K562 (cell line): ENCODE results near the gene OLIG2. TPM values are rescaled to one million over a fixed set of nuclear protein-coding genes. Genes with fewer than 3 reads are reported as not detected.

Experiments
- ATAC-seq: fragments of 200-7000 bp; cut with Tn5 transposase; 3 replicates; pipeline ENCODE4 v1.9.1; 2020; ENCODE audit warnings: moderate library complexity
- BruUV-seq: library from RNA; stranded (reverse); fragments of 400-500 nt; replicated peaks from 2 replicates; lab custom pipeline; 2021; lab: Mats Ljungman, UMichigan
- CTCF ChIA-PET: fragments of 300-600 bp; formaldehyde crosslinking; extraction: SDS; loops from one replicate; lab custom pipeline; 2021; ENCODE audit warnings: low intra/inter-chr PET ratio; lab: Yijun Ruan, JAX
- POLR2A ChIA-PET: fragments of 300-600, 350-650 bp; sonication (Branson Sonifier 250); formaldehyde crosslinking; extraction: SDS; loops from one replicate; lab custom pipeline; 2021; ENCODE audit warnings: antibody characterized with exemption, inconsistent platforms; lab: Yijun Ruan, JAX
- DNase-seq, 4 experiments: peaks; one replicate each; pipeline versions ENCODE4 v3.0.0 to v3.0.0-alpha.2; 2011 to 2018; ENCODE audit warnings: low spot score in 3 of 4, mixed read lengths in 3 of 4; ENCODE audit errors: extremely low read depth in 1 of 4
- FAIRE-seq: peaks from 2 replicates; lab custom pipeline; 2011; peaks lifted over from hg19 to GRCh38; lab: Jason Lieb, UNC
- H2AFZ ChIP-seq: 2 replicates; pipeline ENCODE4 v1.6.0; 2011; ENCODE audit warnings: low read depth, low read length, control low read depth, inconsistent platforms
- H3K27ac ChIP-seq: fragments of 200-600 bp; 3 replicates; pipeline ENCODE4 v1.8.0; 2011; ENCODE audit warnings: low read depth, mild to moderate bottlenecking, control low read depth, inconsistent platforms, low read length, moderate library complexity, mixed read lengths; ENCODE audit errors: extremely low read depth
- H3K27me3 ChIP-seq, 2 experiments: fragments of 300-600 bp in 1 of 2; 2 replicates in 1 of 2; 3 replicates in 1 of 2; pipeline versions ENCODE4 v1.6.0 to v1.8.0; 2011; ENCODE audit warnings: inconsistent platforms in 2 of 2, low read length in 2 of 2, mild to moderate bottlenecking in 1 of 2, mixed read lengths in 1 of 2, moderate library complexity in 1 of 2; ENCODE audit not compliant: control insufficient read depth in 2 of 2, insufficient read depth in 2 of 2
- H3K36me3 ChIP-seq: fragments of 300-600 bp; 3 replicates; pipeline ENCODE4 v1.8.0; 2011; ENCODE audit warnings: mild to moderate bottlenecking, low read length, inconsistent platforms; ENCODE audit not compliant: control insufficient read depth, insufficient read depth
- H3K4me1 ChIP-seq, 2 experiments: fragments of 200-600 bp in 1 of 2; replicated peaks in 1 of 2; 2 replicates in 1 of 2; 3 replicates in 1 of 2; pipeline versions ENCODE4 v1.5.1 to v1.8.0; 2011; ENCODE audit warnings: inconsistent platforms in 2 of 2, low read length in 2 of 2, mild to moderate bottlenecking in 1 of 2, mixed read lengths in 1 of 2, moderate library complexity in 1 of 2; ENCODE audit not compliant: control insufficient read depth in 2 of 2, insufficient read depth in 2 of 2
- H3K4me2 ChIP-seq: 2 replicates; pipeline ENCODE4 v1.6.1; 2011; ENCODE audit warnings: low read length, control low read depth, inconsistent platforms, mixed read lengths; ENCODE audit not compliant: insufficient read depth
- H3K4me3 ChIP-seq: fragments of 200-600 bp; sonication (generic), shearing (Covaris generic); 2 replicates; pipeline ENCODE4 v1.5.1; 2016; ENCODE audit warnings: control low read depth, inconsistent platforms
- H3K79me2 ChIP-seq: fragments of 200-600 bp; 3 replicates; pipeline ENCODE4 v1.8.0; 2011; ENCODE audit warnings: low read length, inconsistent platforms; ENCODE audit not compliant: control insufficient read depth, insufficient read depth
- H3K9ac ChIP-seq, 2 experiments: 2 replicates each; pipeline versions ENCODE4 v1.6.0 to v1.6.1; 2011; ENCODE audit warnings: low read depth in 2 of 2, low read length in 2 of 2, control low read depth in 1 of 2, inconsistent platforms in 1 of 2, mild to moderate bottlenecking in 1 of 2, mixed read lengths in 1 of 2; ENCODE audit not compliant: insufficient read depth in 1 of 2
- H3K9me1 ChIP-seq: one replicate; pipeline ENCODE4 v1.6.0; 2011; ENCODE audit warnings: inconsistent platforms, mild to moderate bottlenecking, low read length, moderate library complexity; ENCODE audit not compliant: control insufficient read depth, insufficient read depth
- H3K9me3 ChIP-seq: replicated peaks from 2 replicates; pipeline ENCODE4 v1.5.1; 2011; ENCODE audit warnings: low read depth, low read length, inconsistent platforms; ENCODE audit not compliant: control insufficient read depth, insufficient read depth
- H4K20me1 ChIP-seq: replicated peaks from 2 replicates; pipeline ENCODE4 v1.6.1; 2011; ENCODE audit warnings: low read length, inconsistent platforms, mixed read lengths; ENCODE audit not compliant: control insufficient read depth, insufficient read depth
- BRD4 ChIP-seq: fragments of 200-600 bp; sonication (generic); IDR thresholded peaks from 2 replicates; pipeline ENCODE4 v1.6.1; 2017; ENCODE audit warnings: inconsistent platforms
- CREB1 ChIP-seq, 2 experiments: sonication (generic) in 1 of 2; formaldehyde crosslinking in 1 of 2; IDR thresholded peaks; 2 replicates each; pipeline versions ENCODE4 v1.6.1 to v1.8.0; 2012 to 2022; ENCODE audit warnings: inconsistent platforms in 1 of 2, mild to moderate bottlenecking in 1 of 2, missing genetic modification reagents in 1 of 2, moderate library complexity in 1 of 2
- HNRNPL ChIP-seq: fragments of 200-400 bp; formaldehyde crosslinking; IDR thresholded peaks from 2 replicates; pipeline ENCODE4 v1.6.1; 2017; ENCODE audit warnings: low read depth, mild to moderate bottlenecking, low read length
- PRMT5 ChIP-seq: sonication (generic); formaldehyde crosslinking; IDR thresholded peaks from 2 replicates; pipeline ENCODE4 v1.5.0; 2020; ENCODE audit warnings: missing genetic modification reagents
- TCF3 ChIP-seq: sonication (generic); formaldehyde crosslinking; IDR thresholded peaks from 2 replicates; pipeline ENCODE4 v1.4.0; 2020; ENCODE audit warnings: mild to moderate bottlenecking, missing genetic modification reagents
- ZNF134 ChIP-seq: fragments of 250-450 bp; sonication (Bioruptor Pico); conservative IDR thresholded peaks from 2 replicates; pipeline ENCODE4 v1.4.0; 2020
- ZNF384 ChIP-seq: IDR thresholded peaks from 2 replicates; pipeline ENCODE4 v1.6.1; 2012; ENCODE audit warnings: low read depth, low read length, improper control_type of control experiment
- ZNF584 ChIP-seq: fragments of 200-800 bp; sonication (Bioruptor generic); IDR thresholded peaks from 2 replicates; pipeline ENCODE4 v1.6.1; 2016; ENCODE audit warnings: low read depth, mild to moderate bottlenecking, missing genetic modification characterization, missing compliant biosample characterization
- WGBS: fragments of 100-300 bp; shearing (Covaris generic); methylation state at CpG from one replicate; pipeline ENCODE4 v1.1.6; 2016; ENCODE audit warnings: low coverage, mixed read lengths; ENCODE audit not compliant: insufficient coverage; ENCODE audit errors: missing lambda C conversion rate; 5-methylcytosine and 5-hydroxymethylcytosine counted together
- in situ Hi-C: fragments of 300-500 bp; cut with MboI; formaldehyde crosslinking; loops from 4 replicates; pipeline ENCODE4 v1.15.0; 2018; ENCODE audit warnings: inconsistent platforms, mixed read lengths
- intact Hi-C: fragments of 100-400 bp; cut with micrococcal nuclease; formaldehyde crosslinking; loops from 2 replicates; pipeline ENCODE4 v1.14.2; 2022
- polyA plus RNA-seq, 8 experiments: library from polyadenylated mRNA; depleted of rRNA in 4 of 8; stranded (reverse) in 5 of 8; unstranded in 3 of 8; fragments of >200 nt; fragmentation: Nextera tagmentation in 2 of 8; fragmentation: Illumina TruSeq in 1 of 8; extraction: Ambion mirVana in 2 of 8; extraction: Trizol in 1 of 8; gene quantifications; 2 replicates each; pipeline versions ENCODE4 v1.2.1 to v1.2.3, GENCODE V29; 2011 to 2014; ENCODE audit warnings: inconsistent platforms in 1 of 8, missing spikeins in 1 of 8
- total RNA-seq, 7 experiments: library from RNA; depleted of rRNA in 6 of 7; stranded (reverse); fragments of >200 nt in 6 of 7; fragmentation: Illumina TruSeq in 2 of 7; extraction: Trizol in 2 of 7; gene quantifications; 2 replicates each; pipeline versions ENCODE4 v1.2.1 to v1.2.3, GENCODE V29; 2011 to 2021; ENCODE audit warnings: low replicate concordance in 1 of 7
- TF ChIP-seq, protein P1 (sequence below), 2 experiments: fragments of 450-650 bp in 1 of 2; sonication (generic) in 1 of 2; formaldehyde crosslinking; conservative IDR thresholded peaks; 2 replicates each; pipeline versions ENCODE4 v1.4.0 to v1.8.1; 2020 to 2022; ENCODE audit warnings: mild to moderate bottlenecking in 1 of 2, missing genetic modification reagents in 1 of 2
- TF ChIP-seq, protein P2 (sequence below): fragments of 250-450 bp; sonication (Bioruptor Pico); IDR thresholded peaks from 2 replicates; pipeline ENCODE4 v1.6.1; 2021; ENCODE audit warnings: mild to moderate bottlenecking
- TF ChIP-seq, protein P3 (sequence below): sonication (generic); formaldehyde crosslinking; IDR thresholded peaks from 2 replicates; pipeline ENCODE4 v1.8.1; 2023; ENCODE audit warnings: mild to moderate bottlenecking, missing genetic modification reagents
- TF ChIP-seq, protein P4 (sequence below): sonication (generic); formaldehyde crosslinking; IDR thresholded peaks from 2 replicates; pipeline ENCODE4 v1.8.0; 2022; ENCODE audit warnings: missing genetic modification reagents, mild to moderate bottlenecking, moderate library complexity, borderline replicate concordance

OLIG2 gene
- total and polyA plus RNA-seq, 9 of the 15 experiments (the other 6 are each of a cell fraction or from before 2014, with no cell fraction given): not detected

DNA sequence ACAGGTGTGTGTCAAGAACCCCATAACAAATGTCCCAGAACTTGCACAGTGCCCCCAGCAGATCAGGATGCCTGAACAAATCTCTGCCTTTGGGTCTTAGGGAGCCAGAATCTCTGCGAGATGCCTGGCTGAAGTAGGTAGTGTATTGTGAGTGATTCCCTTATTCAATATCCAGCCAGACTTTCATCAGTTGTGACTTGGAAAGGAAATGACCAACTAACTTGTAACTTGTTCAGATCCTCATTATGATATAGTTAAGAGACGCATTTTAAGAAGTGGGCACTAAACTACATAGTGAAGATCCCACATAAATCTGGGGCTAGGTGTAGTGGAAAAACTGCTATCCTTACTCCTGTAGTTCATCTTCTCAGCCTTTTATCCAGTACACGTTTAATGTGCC lies 11.8 kb downstream of the OLIG2 start:
- Histone ChIP-seq H2AFZ (no peak overlapping the region), H4K20me1 (no peaks in the 10 kb centered on the region), H3K9me1 (no peaks in the 10 kb centered on the region), H3K4me3 (no peak overlapping the region), H3K9ac (no peak overlapping the region), H3K27me3 (peaks cover 1 to 41% of the 10 kb centered on the region in 2 experiments; a peak in 2 of 5 replicates), H3K4me2 (no peak overlapping the region), H3K4me1 (peaks cover 0 to 6% of the 10 kb centered on the region in 2 experiments; a peak in 1 of 5 replicates), H3K36me3 (no peaks in the 10 kb centered on the region), H3K27ac (no peak overlapping the region), H3K9me3 (no peaks in the 10 kb centered on the region), H3K79me2 (no peaks in the 10 kb centered on the region)
- ChIA-PET POLR2A (interaction anchor here (0.7 kb wide), 1 partner anchor 28 kb away, joined by 3 read pairs; no protein-coding TSS in a partner anchor), CTCF (no interaction called here)
- in situ Hi-C loops: no loop called here
- intact Hi-C loops: no loop called here
- no peak for DNase-seq
- ATAC-seq: no peak
- TF ChIP-seq BRD4: no peak
- no TSS peak for BruUV-seq
- no peak for FAIRE-seq
- 0% methylated on average over 3 of the region's 3 CpGs for WGBS

DNA sequence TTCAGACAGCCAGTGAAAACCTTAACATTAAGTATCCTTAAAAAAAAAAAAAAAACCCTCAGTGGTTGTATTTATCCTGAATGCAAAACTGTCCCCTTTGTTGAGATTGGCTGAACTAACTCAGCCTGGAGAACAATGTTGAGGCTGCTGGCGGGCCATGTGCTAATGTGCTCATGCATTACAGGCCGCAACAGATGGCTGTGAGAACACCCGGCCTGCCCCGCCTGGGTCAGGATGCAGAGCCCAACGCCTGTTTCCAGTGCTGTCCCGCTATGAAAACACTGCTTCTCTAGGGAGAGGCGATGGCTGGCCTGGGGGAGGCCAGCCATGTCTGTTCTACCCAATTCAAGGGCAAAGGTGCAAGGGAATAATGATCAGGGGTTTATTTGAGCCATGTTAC lies 13.8 kb downstream of the OLIG2 start:
- no peak for ATAC-seq
- Histone ChIP-seq H3K36me3 (no peaks in the 10 kb centered on the region), H3K4me3 (no peak overlapping the region), H4K20me1 (no peaks in the 10 kb centered on the region), H3K4me1 (no peaks in the 10 kb centered on the region), H3K27me3 (peaks cover 0 to 23% of the 10 kb centered on the region in 2 experiments; a peak in 2 of 5 replicates), H2AFZ (no peak overlapping the region), H3K9me1 (no peaks in the 10 kb centered on the region), H3K27ac (no peak overlapping the region), H3K4me2 (no peak overlapping the region), H3K9ac (no peak overlapping the region), H3K79me2 (no peaks in the 10 kb centered on the region), H3K9me3 (no peaks in the 10 kb centered on the region)
- WGBS: 2% methylated on average over 7 of the region's 7 CpGs
- in situ Hi-C loops (no loop called here), intact Hi-C loops (no loop called here)
- DNase-seq: no peak
- ChIA-PET CTCF (no interaction called here), POLR2A (interaction anchor here (1.2 kb wide), 1 partner anchor 83 kb away, joined by 3 read pairs; no protein-coding TSS in a partner anchor)
- BruUV-seq: no TSS peak
- FAIRE-seq: no peak
- TF ChIP-seq, protein P1, sequence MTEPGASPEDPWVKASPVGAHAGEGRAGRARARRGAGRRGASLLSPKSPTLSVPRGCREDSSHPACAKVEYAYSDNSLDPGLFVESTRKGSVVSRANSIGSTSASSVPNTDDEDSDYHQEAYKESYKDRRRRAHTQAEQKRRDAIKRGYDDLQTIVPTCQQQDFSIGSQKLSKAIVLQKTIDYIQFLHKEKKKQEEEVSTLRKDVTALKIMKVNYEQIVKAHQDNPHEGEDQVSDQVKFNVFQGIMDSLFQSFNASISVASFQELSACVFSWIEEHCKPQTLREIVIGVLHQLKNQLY (CRISPR knock-in tag; conservative IDR thresholded peaks at IDR 0.05): no peak
- TF ChIP-seq PRMT5 (CRISPR knock-in tag) (no peak), TCF3 (no peak), HNRNPL (no peak), ZNF384 (no peak), ZNF134 (CRISPR knock-in tag) (no peak), CREB1 (IDR thresholded peaks at IDR 0.05) (no peak), CREB1 (CRISPR knock-in tag; IDR thresholded peaks at IDR 0.05) (no peak), ZNF584 (CRISPR knock-in tag) (no peak)
- TF ChIP-seq, protein P2, sequence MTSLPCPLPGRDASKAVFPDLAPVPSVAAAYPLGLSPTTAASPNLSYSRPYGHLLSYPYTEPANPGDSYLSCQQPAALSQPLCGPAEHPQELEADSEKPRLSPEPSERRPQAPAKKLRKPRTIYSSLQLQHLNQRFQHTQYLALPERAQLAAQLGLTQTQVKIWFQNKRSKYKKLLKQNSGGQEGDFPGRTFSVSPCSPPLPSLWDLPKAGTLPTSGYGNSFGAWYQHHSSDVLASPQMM (CRISPR knock-in tag): no peak
- TF ChIP-seq, protein P3, sequence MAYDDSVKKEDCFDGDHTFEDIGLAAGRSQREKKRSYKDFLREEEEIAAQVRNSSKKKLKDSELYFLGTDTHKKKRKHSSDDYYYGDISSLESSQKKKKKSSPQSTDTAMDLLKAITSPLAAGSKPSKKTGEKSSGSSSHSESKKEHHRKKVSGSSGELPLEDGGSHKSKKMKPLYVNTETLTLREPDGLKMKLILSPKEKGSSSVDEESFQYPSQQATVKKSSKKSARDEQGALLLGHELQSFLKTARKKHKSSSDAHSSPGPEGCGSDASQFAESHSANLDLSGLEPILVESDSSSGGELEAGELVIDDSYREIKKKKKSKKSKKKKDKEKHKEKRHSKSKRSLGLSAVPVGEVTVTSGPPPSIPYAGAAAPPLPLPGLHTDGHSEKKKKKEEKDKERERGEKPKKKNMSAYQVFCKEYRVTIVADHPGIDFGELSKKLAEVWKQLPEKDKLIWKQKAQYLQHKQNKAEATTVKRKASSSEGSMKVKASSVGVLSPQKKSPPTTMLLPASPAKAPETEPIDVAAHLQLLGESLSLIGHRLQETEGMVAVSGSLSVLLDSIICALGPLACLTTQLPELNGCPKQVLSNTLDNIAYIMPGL (CRISPR knock-in tag): no peak
- TF ChIP-seq, protein P4, sequence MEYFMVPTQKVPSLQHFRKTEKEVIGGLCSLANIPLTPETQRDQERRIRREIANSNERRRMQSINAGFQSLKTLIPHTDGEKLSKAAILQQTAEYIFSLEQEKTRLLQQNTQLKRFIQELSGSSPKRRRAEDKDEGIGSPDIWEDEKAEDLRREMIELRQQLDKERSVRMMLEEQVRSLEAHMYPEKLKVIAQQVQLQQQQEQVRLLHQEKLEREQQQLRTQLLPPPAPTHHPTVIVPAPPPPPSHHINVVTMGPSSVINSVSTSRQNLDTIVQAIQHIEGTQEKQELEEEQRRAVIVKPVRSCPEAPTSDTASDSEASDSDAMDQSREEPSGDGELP (CRISPR knock-in tag): no peak
